Astrocyte of the cerebellum (primary cell): ENCODE measurements around the gene WDR59.

Source experiments
- DNase-seq: peaks from one replicate; pipeline ENCODE4 v3.0.0-alpha.2; 2011; ENCODE audit warnings: low read depth
- H3K4me3 ChIP-seq: 2 replicates; pipeline ENCODE4 v1.5.1; 2011; ENCODE audit warnings: mild to moderate bottlenecking, low read depth, low read length, moderate library complexity
- CTCF ChIP-seq: IDR thresholded peaks from 2 replicates; pipeline ENCODE4 v1.5.1; 2012; ENCODE audit warnings: low read length, low read depth, moderate library complexity, mild to moderate bottlenecking; ENCODE audit errors: missing control alignments
- in situ Hi-C: cut with HindIII; loops from 2 replicates; pipeline ENCODE4 v1.10.0; 2017; ENCODE audit warnings: low sequenced_read_pairs

WDR59 gene

GRCh38 chr16:74877706-74878105 is 107.2 kb downstream of the WDR59 start:
- H3K4me3 ChIP-seq: no peak overlapping the region
- no peak for DNase-seq
- no peak for TF ChIP-seq CTCF
- in situ Hi-C loops: no loop called here

GRCh38 chr16:74874912-74875546 is 109.9 kb downstream of the WDR59 start:
- in situ Hi-C loops: no loop called here

GRCh38 chr16:74874123-74874522 is 110.8 kb downstream of the WDR59 start:
- TF ChIP-seq CTCF: no peak
- in situ Hi-C loops: no loop called here
- H3K4me3 ChIP-seq: no peak overlapping the region
- DNase-seq: no peak

More at GRCh38 chr16:74874912-74875546, 109.9 kb downstream of the WDR59 start:
- DNase-seq: no peak
- TF ChIP-seq CTCF: no peak
- no peak overlapping the region for H3K4me3 ChIP-seq

- no peak for DNase-seq
- no peak overlapping the region for H3K4me3 ChIP-seq
- in situ Hi-C loops: no loop called here
- TF ChIP-seq CTCF: no peak
Measured at GRCh38 chr16:74872302-74872701, 112.6 kb downstream of the WDR59 start.

- H3K4me3 ChIP-seq: no peak overlapping the region
- no peak for DNase-seq
- in situ Hi-C loops: no loop called here
- no peak for TF ChIP-seq CTCF
Measured at GRCh38 chr16:74871608-74872007, 113.3 kb downstream of the WDR59 start.

- no peak overlapping the region for H3K4me3 ChIP-seq
- TF ChIP-seq CTCF: no peak
- DNase-seq: no peak
- in situ Hi-C loops: no loop called here
Measured at GRCh38 chr16:74868501-74868900, 116.4 kb downstream of the WDR59 start.
